ENCODE results near the gene WFIKKN2. TPM values are rescaled to one million over a fixed set of nuclear protein-coding genes. Genes with fewer than 3 reads are reported as not detected.

Gene WFIKKN2
- total and polyA plus RNA-seq, 2 of the 13 experiments (the other 11 are each of a cell fraction or from before 2014, with no cell fraction given), result not detected

DNA sequence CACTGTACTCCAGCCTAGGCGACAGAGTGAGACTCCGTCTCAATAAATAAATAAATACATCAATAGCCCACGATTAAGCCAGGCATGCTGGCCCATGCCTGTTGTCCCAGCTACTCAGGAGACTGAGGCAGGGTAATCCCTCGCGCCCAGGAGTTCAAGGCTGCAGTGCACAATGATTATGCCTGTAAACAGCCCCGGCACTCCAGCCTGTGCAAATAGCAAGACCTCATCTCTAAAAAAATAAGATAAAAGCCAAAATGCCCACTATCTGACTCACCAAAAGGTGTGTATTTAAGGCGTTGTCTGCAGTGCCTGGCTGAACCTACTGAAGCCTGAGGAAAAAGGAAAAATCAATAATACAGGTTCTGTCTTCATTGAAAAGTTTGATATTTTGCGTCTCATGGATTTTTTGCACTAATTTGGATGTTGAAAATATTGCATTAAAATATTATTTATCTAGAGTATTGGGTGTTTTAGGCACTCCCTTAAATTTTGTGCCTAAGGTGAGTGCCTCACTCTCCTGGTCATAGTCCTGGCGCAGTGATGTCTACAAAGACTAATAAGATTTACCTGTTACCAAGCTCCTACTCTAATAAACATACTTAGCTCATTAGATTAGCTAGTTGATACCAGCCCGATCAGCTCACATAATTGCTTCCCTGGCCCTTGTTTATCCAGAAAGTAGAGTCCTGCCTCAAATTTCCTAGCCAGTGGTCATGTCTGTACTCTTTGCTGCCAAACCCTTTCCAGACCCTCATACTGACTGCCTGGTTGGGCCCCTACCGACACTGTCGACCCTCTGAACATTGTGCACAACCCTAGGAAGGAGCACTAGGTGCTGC is 55.5 kb downstream of the WFIKKN2 start (continued):
- TF ChIP-seq REPIN1 (CRISPR knock-in tag; IDR thresholded peaks at IDR 0.05; ENCODE audit: borderline replicate concordance, low read depth), result no peak; the same call in 1 of the 2 replicates
- TF ChIP-seq RXRB (CRISPR knock-in tag; IDR thresholded peaks at IDR 0.05; ENCODE audit: borderline replicate concordance), result peak; percentile 96
- TF ChIP-seq, protein P1, sequence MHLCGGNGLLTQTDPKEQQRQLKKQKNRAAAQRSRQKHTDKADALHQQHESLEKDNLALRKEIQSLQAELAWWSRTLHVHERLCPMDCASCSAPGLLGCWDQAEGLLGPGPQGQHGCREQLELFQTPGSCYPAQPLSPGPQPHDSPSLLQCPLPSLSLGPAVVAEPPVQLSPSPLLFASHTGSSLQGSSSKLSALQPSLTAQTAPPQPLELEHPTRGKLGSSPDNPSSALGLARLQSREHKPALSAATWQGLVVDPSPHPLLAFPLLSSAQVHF (CRISPR knock-in tag; IDR thresholded peaks at IDR 0.05), result no peak
- TF ChIP-seq ZFP1 (CRISPR knock-in tag; IDR thresholded peaks at IDR 0.05), result peak; percentile 64; the same call in 1 of the 2 replicates
- no peak for TF ChIP-seq PHB2 (IDR thresholded peaks at IDR 0.05; ENCODE audit: partially characterized antibody)
- TF ChIP-seq ATAD3A (CRISPR knock-in tag; IDR thresholded peaks at IDR 0.05), result no peak
- no peak for TF ChIP-seq ZHX2 (IDR thresholded peaks at IDR 0.05; ENCODE audit: low read depth)
- no peak for TF ChIP-seq ZHX2 (CRISPR knock-in tag; IDR thresholded peaks at IDR 0.05; ENCODE audit: borderline replicate concordance)
- TF ChIP-seq ZNF792 (CRISPR knock-in tag; IDR thresholded peaks at IDR 0.05), result peak; percentile 100
- TF ChIP-seq ZSCAN9 (CRISPR knock-in tag; IDR thresholded peaks at IDR 0.05; ENCODE audit: borderline replicate concordance), result peak; percentile 91
- peak; percentile 45; the same call in 1 of the 2 replicates for TF ChIP-seq POGZ (CRISPR knock-in tag; IDR thresholded peaks at IDR 0.05)
- TF ChIP-seq, protein P2, sequence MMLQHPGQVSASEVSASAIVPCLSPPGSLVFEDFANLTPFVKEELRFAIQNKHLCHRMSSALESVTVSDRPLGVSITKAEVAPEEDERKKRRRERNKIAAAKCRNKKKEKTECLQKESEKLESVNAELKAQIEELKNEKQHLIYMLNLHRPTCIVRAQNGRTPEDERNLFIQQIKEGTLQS (CRISPR knock-in tag; IDR thresholded peaks at IDR 0.05), result peak; percentile 94
- TF ChIP-seq ZNF605 (CRISPR knock-in tag; IDR thresholded peaks at IDR 0.05), result peak; percentile 69; the same call in 1 of the 2 replicates
- 0 out of 2 replicates have a peak, but pooled peaks have one; percentile 22 for TF ChIP-seq MXD4 (CRISPR knock-in tag; IDR thresholded peaks at IDR 0.05)
- TF ChIP-seq FOSL1 (CRISPR knock-in tag; IDR thresholded peaks at IDR 0.05; ENCODE audit: borderline replicate concordance), result peak; percentile 97
- TF ChIP-seq ZNF878 (CRISPR knock-in tag; IDR thresholded peaks at IDR 0.05), result no peak; the same call in 1 of the 2 replicates
- no peak for TF ChIP-seq MZF1 (CRISPR knock-in tag; IDR thresholded peaks at IDR 0.05; ENCODE audit: borderline replicate concordance)
- TF ChIP-seq ZNF34 (CRISPR knock-in tag; IDR thresholded peaks at IDR 0.05; ENCODE audit: borderline replicate concordance), result peak; percentile 54; the same call in 1 of the 2 replicates
- TF ChIP-seq PRDM15 (CRISPR knock-in tag; IDR thresholded peaks at IDR 0.05), result 0 out of 2 replicates have a peak, but pooled peaks have one; percentile 9
